NCI-H1105 (cell line): ENCODE results near the gene FAM117A.

ENCODE experiments used
- DNase-seq: peaks from one replicate; lab custom pipeline; 2025; lab: John Stamatoyannopoulos, UW

The FAM117A gene, protein sequence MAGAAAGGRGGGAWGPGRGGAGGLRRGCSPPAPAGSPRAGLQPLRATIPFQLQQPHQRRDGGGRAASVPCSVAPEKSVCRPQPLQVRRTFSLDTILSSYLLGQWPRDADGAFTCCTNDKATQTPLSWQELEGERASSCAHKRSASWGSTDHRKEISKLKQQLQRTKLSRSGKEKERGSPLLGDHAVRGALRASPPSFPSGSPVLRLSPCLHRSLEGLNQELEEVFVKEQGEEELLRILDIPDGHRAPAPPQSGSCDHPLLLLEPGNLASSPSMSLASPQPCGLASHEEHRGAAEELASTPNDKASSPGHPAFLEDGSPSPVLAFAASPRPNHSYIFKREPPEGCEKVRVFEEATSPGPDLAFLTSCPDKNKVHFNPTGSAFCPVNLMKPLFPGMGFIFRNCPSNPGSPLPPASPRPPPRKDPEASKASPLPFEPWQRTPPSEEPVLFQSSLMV

DNA sequence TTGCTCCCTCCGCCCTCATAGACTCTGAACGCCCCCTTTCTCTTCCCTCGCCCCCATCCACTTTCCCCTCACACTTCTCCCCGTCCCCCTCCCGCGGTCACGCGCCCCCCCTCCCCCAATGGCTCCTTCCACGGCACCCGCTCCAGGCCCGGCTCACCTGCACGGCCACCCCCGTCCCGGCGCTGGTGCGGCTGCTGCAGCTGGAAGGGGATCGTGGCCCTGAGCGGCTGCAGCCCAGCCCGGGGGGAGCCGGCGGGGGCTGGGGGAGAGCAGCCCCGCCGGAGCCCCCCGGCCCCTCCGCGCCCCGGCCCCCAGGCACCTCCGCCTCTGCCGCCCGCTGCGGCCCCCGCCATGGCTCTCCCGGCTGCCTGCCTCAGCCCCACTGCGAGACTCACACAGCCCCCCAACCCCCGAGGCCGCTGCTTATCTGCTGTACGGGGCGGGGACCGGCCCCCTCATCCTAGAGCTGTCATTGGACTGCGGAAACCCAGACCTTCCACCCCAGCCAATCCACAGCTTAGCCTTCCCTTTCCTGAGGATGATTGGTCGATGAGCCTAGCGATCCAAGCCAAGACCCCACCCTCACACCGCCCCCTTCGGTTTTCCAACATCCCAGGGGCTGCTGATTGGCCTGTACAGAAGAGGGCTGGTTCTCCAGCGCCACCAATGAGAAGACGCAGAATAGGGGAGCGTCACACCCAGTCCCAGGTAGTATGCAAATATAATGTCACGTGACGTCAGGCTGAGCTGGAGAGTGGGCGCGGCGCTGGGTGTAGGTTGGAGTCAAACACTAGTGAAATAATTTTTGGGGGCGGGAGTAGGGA, at the start of gene FAM117A:
Gene FAM117A, minus strand, starts transcription at position 397 of the 824 bp plus-strand sequence. Its CDS starts 44 bp downstream, at position 353.
- DNase-seq: peak; percentile 97

DNA sequence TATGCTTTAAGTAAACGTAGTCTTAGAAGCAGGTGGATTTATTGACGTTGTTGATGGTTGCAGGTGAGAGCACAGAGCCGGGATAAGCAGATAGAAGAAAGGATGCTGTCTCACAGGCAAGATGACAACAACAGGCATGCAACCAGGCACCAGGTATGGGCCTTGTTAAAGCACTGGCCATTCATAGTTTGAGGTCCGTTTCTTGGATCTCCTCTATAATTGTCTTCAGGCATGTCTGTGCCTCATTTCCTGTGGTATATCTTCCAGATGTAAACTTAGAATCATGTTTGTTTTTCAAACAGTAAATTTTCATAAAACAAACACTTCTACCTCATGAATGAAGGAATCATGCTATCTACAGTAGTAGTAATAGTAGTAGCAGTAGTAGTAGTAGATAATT, 45.1 kb upstream of the FAM117A start:
- no peak for DNase-seq

DNA sequence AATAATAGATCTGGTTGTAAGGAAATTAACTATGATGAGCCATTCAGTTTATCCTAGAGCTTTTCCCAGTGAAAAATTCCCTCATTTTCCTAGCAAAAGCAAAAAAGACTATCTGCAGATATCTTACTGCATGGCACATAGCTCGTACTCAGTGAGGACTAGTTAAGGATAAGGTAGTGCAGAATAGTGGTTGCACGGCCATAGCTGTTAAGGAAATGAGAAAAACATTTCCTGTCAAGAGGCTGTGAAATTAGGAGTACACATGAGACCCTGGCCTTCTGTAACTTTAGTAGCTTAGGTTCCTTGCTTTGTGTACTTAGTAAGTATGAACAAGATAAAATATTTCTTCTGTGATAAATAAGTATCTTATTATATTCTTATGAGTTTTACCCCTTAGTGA, 34.8 kb upstream of the FAM117A start:
- DNase-seq: no peak

DNA sequence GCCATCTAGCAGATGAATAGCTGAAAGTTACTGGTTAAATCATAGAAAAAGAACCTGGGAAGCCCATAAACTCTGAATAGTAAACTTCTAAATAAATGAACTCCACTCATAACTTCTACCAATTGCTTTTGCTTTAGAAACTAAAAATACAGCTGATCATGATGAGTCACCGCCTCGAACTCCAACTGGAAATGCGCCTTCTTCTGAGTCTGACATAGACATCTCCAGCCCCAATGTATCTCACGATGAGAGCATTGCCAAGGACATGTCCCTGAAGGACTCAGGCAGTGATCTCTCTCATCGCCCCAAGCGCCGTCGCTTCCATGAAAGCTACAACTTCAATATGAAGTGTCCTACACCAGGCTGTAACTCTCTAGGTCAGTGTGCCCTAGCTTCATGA, 34.3 kb upstream of the FAM117A start:
- no peak for DNase-seq

DNA sequence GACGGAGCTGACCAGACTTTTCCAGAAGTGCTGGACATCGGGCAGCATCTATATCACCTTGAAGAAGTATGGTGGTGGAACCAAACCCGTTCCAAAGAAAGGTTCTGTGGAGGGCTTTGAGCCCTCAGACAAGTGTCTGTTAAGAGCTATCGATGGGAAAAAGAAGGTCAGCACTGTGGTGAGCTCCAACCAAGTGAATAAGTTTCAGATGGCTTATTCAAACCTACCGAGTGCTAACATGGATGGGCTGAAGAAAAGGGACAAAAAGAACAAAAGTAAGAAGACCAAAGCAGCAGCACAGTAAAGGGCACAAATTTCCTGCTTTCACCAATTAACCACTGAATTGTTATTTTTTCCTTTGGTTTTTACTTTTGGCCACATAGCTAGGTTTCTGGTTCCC, 31.4 kb upstream of the FAM117A start:
- DNase-seq: no peak

DNA sequence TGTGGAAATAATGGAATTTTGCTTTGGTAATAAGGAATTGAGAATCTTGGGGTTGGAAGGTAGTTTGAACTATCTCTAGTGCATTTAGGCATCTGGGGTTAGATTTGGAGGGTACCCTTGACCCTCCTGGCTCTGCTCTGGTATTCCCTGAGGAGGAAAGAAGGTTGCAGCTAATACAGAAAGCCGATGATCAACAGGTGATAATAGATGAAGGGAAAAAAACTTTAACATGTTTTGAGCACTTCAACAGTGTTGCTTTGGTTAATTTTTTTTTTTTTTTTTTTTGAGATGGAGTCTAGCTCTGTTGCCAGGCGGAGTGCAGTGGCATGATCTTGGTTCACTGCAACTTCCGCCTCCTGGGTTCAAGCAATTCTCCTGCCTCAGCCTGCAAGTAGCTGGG, 29.4 kb upstream of the FAM117A start:
- DNase-seq: no peak

DNA sequence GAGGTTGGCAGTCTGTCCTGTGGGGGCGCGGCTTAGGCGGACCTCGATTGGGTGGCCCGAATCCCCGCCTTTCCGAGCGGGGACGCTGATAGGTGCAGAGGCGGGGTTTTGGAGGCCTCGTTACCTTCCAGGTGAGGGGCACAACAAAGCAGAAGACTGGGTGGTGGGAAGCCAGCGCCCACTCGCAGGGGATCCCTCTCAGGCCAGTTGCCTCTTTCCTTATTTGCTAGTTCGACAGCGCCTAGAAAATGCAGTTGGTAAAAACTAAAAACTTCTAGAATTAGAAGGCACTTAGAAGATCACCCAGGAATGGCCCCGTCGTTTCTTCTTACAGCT, 25.3 kb upstream of the FAM117A start:
- DNase-seq: no peak

DNA sequence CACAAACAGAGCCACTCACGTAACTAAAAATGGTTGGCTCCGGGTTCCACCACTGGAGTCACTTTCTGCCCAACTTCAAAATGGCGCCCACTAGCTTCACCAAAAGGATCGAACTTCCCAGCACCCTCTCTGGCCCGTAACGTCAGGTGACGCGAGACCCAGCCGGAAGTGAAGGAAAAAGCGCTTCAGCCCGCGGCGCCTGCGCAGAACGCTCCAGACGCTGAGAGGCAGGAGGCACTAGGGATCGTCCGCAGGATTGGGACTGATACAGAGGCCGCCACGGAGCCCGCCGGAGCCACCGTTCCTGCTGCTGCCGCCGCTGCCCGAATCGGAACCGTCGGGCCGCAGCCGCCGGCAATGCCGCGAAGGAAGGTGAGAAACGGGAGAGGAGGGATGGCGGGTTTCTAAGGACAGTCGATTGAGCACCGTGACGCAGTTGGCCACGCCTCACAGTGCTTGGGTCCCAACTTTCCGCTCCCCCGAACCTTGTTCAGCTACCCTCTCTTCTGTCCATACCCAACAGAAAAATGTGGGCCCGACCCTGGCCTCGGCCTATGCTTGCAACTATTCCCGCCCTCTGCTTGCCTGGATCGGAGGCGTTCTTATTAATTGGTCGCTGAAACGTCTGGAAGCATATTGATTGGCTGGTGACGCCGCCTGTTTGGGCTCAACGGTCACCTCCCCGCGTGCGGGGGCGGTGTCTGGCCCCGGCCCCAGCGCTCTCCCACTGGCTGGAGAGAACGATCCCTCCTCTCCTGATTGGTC, 24.7 kb upstream of the FAM117A start, which contains the start of gene KAT7:
Gene KAT7, plus strand, starts transcription at position 204 of the 765 bp plus-strand sequence. Its CDS starts 154 bp downstream, at position 358.
- peak; percentile 98 for DNase-seq

DNA sequence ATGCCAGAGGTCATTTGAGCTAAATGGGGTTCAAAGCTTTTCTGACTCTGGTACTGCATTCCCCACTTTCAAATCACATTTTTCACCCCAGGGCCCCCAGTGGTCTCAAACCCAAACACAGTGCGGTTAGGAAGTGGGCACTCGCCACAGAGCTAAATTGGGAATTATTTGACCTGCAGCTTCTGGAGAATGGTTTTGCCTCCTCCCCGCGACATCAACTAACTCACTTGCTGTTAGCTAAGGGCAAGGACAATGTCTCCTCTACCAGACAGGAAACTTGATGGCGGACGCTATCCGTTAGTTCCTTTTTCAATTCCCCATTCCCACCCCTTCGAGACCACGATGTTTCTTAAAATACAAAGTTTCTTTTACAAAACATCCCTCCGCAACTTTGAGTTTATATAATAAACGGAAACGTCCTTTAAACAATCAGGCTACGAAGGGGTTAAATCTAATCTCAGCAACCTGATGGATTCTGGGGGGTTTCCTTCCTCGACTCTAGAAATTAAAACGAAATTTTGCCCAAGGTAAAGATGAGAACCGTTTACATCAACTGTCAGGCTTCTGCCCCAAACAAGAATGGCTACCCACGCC, 24.1 kb upstream of the FAM117A start:
- no peak for DNase-seq

DNA sequence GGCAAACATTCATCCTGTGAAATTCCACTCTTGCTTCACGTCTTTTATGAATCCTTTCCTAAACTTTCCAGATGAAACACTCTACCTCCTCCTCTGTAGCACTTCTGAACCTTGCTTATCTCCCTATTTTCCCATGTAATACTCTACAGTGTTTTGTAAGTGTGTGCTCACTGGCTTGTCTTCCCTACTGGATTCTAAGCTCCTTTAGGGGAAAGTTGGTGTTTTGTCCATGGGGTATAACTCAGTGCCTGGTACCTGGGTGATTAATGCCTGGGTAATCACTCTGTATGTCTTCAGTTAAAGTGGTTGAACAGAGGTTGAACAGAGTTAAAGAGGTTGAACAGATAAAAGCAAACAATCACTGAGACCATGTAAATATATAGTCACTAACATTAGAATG, 20.7 kb upstream of the FAM117A start:
- no peak for DNase-seq

DNA sequence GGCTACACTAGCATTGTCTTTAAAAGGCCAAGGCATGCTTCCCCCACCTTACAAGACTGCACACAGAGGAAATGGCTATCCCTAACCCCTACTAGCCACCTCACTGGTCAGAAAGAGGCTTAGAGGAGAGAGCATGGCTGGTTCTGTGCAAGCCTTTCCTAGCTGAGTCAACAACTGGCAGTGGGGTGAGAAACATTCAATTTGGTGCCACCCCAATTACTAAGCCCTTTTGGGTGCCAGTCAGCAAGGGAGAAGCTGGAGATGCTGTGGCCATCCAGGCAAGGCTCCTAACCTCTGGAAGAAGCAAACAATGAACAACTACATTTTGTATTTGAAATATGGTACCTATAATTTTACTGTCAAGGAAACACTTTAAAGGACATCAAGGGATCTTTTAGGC, 19.9 kb upstream of the FAM117A start:
- no peak for DNase-seq

DNA sequence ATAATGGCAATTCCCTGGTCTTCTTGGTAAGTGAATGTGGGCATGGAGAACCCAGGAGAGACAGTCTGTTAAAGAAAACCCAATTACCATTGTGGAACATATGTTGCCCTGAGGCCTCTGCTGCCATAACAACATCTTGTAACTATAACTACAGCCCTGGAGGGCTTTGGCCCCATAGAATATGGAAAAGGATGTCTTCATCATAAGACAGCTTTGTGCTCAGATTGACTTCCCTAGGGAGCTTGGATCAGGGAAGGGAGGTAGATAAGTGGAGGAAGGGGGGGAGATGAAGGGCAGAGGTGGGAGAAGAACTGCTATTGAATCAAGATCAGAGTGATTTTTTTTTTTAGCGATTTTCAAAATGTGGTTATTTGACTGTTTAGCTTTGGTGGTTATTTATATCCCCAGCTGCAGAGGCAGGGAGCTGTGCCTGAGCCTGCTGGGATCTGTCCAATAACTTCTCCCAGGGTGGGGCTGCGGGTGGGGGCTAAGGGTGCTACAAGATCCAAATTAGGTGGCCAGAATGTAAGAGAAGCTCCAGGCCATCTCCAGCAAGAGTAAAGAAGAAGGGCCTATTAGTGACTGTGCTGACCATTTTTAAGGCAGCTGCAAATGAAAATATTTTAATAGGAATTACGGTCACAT, 19.3 kb upstream of the FAM117A start:
- DNase-seq: no peak

DNA sequence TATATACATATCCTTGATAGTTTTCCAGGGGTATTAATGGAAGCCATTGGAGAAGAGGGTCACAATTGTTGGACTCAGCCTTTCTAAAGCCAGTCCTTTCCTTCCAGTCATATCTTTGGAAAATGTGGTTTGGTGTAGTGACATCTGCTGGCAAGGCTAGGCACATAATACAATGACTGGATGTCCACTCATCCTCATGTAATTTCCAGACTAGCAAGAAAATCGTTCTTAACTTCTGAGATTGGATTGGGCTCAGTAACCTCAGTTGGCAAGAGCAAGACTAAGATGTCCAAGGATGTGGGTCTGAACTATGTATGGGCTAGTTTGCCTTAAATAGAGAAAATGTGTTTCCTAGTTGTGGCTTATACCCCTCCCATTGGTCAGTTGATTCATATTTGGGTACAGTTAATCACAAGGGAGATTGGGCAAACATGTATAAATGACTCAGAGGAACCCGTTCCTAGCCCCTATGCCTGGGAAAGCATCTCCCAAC, 15.9 kb upstream of the FAM117A start:
- DNase-seq: no peak

DNA sequence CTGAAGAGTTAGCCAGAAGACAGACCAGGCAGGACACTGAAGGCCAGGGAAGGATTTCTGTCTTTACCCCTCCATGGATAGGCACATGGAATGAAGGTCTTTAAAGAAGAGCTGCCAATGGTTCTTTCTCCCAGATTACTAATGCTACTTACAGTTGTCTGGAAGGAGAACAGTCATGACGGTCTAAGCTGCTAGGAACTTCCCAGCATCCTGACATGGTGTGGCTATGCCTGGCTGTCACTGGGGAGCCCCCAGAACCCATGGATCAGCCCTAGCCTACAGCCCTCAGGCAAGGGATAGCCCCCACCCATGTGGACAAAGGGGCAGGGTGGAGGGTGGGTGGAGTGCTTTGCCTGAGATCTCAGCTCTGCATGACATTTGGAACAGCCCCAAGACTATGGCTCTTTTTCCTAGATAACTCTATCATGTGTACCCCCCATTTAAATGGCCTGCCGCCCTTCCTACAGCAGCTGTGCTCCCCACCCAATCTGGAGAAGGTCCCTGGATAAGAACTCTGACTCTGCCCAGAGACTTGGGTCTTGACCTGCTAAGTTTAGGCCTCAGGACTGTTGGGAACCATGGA, 15.3 kb upstream of the FAM117A start:
- DNase-seq: no peak

DNA sequence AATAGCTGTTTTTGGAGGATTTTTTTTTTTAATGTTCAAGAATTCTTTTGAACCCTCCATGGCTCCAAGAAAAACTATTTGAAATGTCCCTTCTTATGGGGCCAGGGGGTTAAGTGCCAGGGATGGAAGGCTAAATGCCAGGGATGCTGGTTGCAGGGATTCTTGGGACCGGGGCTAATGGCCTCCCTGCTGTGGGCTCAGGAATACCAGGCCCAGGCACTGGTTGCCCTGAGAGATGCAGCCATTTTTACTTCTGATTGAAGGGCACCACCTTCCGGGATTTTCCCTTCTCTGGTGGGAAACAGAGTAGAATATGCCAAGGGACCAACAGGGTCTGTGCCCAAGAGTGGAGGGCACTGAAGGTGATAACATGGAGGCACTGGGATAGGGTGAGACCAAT, 13.6 kb upstream of the FAM117A start:
- no peak for DNase-seq

DNA sequence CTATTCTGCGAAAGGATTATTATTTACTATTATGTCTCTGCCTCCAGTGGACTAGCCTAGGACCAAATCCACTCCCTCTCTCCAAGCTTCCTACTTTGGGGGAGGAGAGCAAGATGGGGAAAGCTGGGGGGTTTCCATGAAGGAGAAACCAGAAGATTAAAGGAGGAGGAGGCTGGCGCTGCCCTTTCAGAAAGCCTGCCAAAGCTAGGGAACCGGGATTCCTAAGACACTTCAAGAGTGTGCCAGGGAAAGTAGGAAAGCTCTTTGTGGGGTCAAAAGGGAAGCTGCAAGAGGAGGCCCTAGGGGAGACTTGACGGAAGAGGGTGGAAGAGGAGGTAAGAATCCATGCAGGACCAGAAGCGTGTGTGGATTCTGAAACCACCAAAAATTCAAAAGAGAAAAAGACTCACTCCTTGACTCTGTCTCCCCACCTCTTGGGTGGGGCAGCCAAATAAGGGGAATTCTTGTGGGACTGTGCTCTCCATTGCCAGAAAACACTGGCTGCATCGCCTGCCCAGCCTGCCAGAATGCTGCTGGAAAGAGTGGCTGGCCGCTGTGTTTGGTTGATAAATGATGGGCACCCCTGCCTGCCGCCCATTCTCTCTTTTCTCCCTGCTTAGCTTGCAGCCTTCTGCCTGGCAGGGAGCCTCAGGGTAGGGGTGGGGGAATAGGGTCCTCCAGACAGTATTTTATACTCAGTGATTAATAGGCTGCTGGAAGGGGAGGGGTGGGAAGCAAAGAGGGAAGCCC, 12.8 kb upstream of the FAM117A start:
- no peak for DNase-seq

DNA sequence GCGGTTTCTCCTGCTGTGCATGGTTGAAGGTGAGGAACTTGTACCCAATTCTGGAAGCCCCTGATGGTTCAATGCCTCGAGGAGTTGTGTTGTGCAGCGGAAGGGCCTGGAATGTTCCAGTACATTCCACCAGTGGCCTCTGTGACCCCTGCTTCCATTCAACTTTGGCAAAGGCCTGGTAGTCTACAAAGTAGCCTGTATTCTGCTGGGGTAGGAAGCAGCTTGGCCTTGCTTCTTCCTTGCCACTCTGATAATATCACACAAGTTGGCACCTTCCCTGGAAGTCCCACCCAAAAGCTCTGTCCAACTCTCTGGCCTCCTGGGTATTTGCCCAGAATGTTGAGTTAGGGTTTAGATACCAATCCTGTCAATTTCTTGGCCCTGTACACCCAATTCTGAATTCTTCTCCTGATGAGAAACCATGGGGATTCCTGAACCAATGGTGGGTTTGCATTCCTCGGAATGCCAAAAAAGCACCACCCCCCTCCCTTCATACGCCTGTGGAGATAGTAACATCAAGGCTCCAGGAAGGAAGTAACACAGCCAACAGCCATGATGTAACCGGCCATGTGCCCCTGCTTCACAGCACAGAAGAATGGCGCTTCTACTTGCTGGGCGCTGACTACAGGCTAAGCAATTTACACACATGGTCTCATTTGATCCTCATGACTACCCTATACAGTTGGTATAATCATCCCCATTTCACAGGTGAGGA, 11.8 kb upstream of the FAM117A start:
- no peak for DNase-seq

DNA sequence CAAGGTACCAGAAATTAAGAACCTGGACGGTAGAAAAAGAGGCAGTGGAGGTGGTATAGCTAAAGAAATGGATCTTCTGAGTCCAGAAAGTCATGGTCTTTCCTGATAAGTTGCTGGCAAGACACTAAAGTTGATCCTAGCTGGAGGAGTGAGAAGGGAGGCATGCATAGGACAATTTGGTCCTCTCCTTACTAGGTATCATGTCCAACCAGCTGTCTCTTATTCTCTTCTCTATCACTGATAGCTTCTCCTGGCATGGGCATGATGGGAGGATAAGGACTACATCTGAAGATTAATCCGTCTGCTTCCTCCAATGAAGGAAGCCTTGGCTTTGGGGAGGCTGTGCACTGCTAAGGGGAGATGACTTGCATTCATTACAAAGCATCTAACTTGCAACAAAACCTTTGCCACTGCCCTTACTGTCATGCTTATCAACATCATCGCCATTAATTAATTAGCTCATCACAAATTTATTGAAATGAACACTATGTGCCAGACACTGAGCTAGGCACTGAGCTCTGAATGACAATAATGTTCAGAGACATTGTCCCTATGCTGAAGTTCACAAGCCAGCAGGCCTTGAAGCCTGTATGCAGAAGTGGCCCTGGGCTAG, 3.1 kb upstream of the FAM117A start:
- no peak for DNase-seq

DNA sequence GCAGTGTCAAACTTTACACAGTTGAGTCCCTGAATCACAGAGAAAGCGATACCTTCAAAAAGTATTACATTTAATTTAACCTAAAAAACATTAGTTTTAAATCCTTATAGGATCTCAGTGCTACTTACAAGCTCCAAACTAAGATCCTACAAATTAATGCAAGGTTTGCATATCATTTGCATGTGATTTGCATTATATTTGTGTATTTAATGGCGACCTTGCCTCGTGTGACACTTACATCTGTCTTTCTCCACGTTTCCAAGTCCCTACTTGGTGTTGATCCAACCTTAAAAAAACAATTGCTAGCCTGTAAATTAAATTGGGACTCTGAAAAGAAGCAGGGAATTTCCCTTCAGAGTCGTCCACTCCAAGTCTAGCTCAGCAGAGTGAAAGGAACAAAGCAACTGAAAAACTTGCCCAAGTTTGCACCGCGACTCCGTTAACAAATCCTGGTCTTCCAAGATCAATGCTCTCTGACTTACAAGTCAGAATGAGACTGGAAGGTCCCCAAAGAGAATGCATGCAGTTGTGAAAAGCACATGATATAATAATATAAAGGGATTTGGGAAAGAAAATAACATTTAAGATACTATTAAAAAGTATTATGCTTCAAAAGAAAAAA, 739 bp upstream of the FAM117A start:
- DNase-seq: no peak
